ENCODE measurements around the gene P2RX7. TPM values are rescaled to one million over a fixed set of nuclear protein-coding genes. Genes with fewer than 3 reads are reported as not detected.

The P2RX7 gene
- total RNA-seq, 1 experiment from 2014 or later: 0.17 TPM

DNA sequence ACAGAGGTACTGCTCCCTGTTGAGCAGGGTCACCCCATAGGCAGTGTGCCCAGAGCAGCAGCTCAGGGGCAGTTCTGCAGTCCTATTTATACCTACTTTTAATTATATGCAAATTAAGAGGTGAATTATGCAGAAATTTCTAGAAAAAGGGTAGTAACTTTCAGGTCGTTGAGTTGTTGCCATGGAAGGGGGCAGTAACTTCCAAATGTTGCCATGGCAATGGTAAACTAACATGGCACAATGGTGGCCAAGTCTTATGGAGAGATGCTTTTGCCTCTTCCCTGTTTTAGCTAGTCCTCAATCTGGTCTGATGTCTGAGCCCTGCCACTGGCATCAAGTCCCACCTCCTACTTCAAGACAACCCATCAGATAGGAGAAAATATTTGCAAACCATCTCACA is 30.4 kb upstream of the P2RX7 start:
- POLR2A ChIA-PET (ENCODE audit: low non-redundant PET): no interaction called here
- no peaks in the 10 kb centered on the region for H3K27me3 ChIP-seq (replicated peaks; ENCODE audit: insufficient read depth, low read depth, low read length, poor library complexity)
- DNase-seq (ENCODE audit: low spot score): no peak
- TF ChIP-seq EZH2 (IDR thresholded peaks at IDR 0.05; ENCODE audit: borderline replicate concordance, low read depth, low read length, poor library complexity, severe bottlenecking): no peak
- TF ChIP-seq, protein P1, sequence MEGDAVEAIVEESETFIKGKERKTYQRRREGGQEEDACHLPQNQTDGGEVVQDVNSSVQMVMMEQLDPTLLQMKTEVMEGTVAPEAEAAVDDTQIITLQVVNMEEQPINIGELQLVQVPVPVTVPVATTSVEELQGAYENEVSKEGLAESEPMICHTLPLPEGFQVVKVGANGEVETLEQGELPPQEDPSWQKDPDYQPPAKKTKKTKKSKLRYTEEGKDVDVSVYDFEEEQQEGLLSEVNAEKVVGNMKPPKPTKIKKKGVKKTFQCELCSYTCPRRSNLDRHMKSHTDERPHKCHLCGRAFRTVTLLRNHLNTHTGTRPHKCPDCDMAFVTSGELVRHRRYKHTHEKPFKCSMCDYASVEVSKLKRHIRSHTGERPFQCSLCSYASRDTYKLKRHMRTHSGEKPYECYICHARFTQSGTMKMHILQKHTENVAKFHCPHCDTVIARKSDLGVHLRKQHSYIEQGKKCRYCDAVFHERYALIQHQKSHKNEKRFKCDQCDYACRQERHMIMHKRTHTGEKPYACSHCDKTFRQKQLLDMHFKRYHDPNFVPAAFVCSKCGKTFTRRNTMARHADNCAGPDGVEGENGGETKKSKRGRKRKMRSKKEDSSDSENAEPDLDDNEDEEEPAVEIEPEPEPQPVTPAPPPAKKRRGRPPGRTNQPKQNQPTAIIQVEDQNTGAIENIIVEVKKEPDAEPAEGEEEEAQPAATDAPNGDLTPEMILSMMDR (conservative IDR thresholded peaks at IDR 0.05; ENCODE audit: low read depth, low read length): no peak
- H3K27ac ChIP-seq (ENCODE audit: low read depth, low read length, poor library complexity, severe bottlenecking): no peak overlapping the region
- no TSS peak for BruUV-seq (replicated peaks)
- H3K4me1 ChIP-seq (ENCODE audit: insufficient read depth, low read length, poor library complexity, severe bottlenecking): no peaks in the 10 kb centered on the region
- CTCF ChIA-PET: interaction anchor here (0.6 kb wide), 1 partner anchor 751 kb away, joined by 4 read pairs; no protein-coding TSS in a partner anchor
- intact Hi-C loops (cut with micrococcal nuclease; ENCODE audit: unreplicated experiment): no loop called here
- no peaks in the 10 kb centered on the region for H3K36me3 ChIP-seq (ENCODE audit: insufficient read depth, low read length, poor library complexity, severe bottlenecking)
- no peaks in the 10 kb centered on the region for H3K9me3 ChIP-seq (ENCODE audit: low read depth, low read length, poor library complexity, severe bottlenecking)
- H3K4me3 ChIP-seq (ENCODE audit: low read depth, low read length, poor library complexity, severe bottlenecking): no peak overlapping the region

DNA sequence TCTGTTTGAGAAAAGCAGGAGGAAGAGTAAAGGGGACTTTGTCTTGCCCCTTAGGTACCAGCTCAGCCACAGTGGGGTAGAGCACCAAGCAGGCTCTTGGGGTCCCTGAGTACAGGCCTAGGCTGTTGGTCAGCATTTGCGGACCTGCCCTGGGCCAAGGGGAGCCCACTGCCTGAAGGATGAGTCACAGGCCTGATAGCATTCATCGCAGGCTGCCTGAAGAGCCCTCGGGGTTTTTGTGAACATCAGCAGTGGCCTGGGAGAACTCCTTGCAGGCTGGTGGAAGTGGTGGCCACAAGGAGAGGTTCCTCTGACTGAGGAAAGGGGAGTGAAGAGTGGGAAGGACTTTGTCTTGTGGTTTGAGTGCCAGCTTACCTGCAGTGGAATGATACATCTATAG is 25.0 kb upstream of the P2RX7 start:
- H3K4me1 ChIP-seq (ENCODE audit: insufficient read depth, low read length, poor library complexity, severe bottlenecking): no peaks in the 10 kb centered on the region
- no peaks in the 10 kb centered on the region for H3K36me3 ChIP-seq (ENCODE audit: insufficient read depth, low read length, poor library complexity, severe bottlenecking)
- no TSS peak for BruUV-seq (replicated peaks)
- DNase-seq (ENCODE audit: low spot score): no peak
- H3K27me3 ChIP-seq (replicated peaks; ENCODE audit: insufficient read depth, low read depth, low read length, poor library complexity): no peaks in the 10 kb centered on the region
- ChIA-PET POLR2A (ENCODE audit: low non-redundant PET) (no interaction called here), CTCF (no interaction called here)
- H3K4me3 ChIP-seq (ENCODE audit: low read depth, low read length, poor library complexity, severe bottlenecking): no peak overlapping the region
- TF ChIP-seq EZH2 (IDR thresholded peaks at IDR 0.05; ENCODE audit: borderline replicate concordance, low read depth, low read length, poor library complexity, severe bottlenecking): no peak
- TF ChIP-seq, protein P1 (conservative IDR thresholded peaks at IDR 0.05; ENCODE audit: low read depth, low read length): no peak
- H3K9me3 ChIP-seq (ENCODE audit: low read depth, low read length, poor library complexity, severe bottlenecking): no peaks in the 10 kb centered on the region
- H3K27ac ChIP-seq (ENCODE audit: low read depth, low read length, poor library complexity, severe bottlenecking): no peak overlapping the region
- intact Hi-C loops (cut with micrococcal nuclease; ENCODE audit: unreplicated experiment): no loop called here

DNA sequence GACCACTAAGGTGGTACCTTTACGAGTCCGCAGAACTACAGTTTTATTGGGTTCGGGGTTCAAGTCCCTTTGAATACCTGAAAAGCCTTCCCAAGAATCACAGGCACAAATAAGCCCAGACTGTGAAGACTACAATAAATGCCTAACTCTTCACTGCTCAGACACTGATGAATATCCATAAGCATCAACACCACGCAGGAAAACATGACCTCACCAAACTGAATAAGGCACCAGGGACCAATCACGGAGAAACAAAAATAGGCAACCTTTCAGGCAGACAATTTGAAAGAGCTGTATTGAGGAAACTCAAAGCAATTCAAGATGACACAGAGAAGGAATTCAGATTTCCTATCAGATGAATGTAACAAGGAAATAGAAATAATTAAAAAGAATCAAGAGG is 24.2 kb upstream of the P2RX7 start:
- Histone ChIP-seq H3K4me1 (ENCODE audit: insufficient read depth, low read length, poor library complexity, severe bottlenecking) (no peaks in the 10 kb centered on the region), H3K27ac (ENCODE audit: low read depth, low read length, poor library complexity, severe bottlenecking) (no peak overlapping the region), H3K36me3 (ENCODE audit: insufficient read depth, low read length, poor library complexity, severe bottlenecking) (no peaks in the 10 kb centered on the region), H3K4me3 (ENCODE audit: low read depth, low read length, poor library complexity, severe bottlenecking) (no peak overlapping the region), H3K9me3 (ENCODE audit: low read depth, low read length, poor library complexity, severe bottlenecking) (no peaks in the 10 kb centered on the region), H3K27me3 (replicated peaks; ENCODE audit: insufficient read depth, low read depth, low read length, poor library complexity) (no peaks in the 10 kb centered on the region)
- TF ChIP-seq EZH2 (IDR thresholded peaks at IDR 0.05; ENCODE audit: borderline replicate concordance, low read depth, low read length, poor library complexity, severe bottlenecking): no peak
- TF ChIP-seq, protein P1 (conservative IDR thresholded peaks at IDR 0.05; ENCODE audit: low read depth, low read length): no peak
- ChIA-PET CTCF (no interaction called here), POLR2A (ENCODE audit: low non-redundant PET) (no interaction called here)
- intact Hi-C loops (cut with micrococcal nuclease; ENCODE audit: unreplicated experiment): no loop called here
- no TSS peak for BruUV-seq (replicated peaks)
- DNase-seq (ENCODE audit: low spot score): peak; percentile 16

Measured in A673 (cell line).